ENCODE measurements around the gene IL1RL2.

GRCh38 chr2:102197389-102198137 lies 10.7 kb downstream of the IL1RL2 start:
- TF ChIP-seq YY1 (IDR thresholded peaks at IDR 0.05; ENCODE audit: insufficient read depth, insufficient read length), result no peak
- TF ChIP-seq SUZ12 (IDR thresholded peaks at IDR 0.05; ENCODE audit: extremely low read depth, insufficient read depth, insufficient read length), result no peak
